A673 (cell line): Measurements from ENCODE around the gene ANTKMT. TPM values are rescaled to one million over a fixed set of nuclear protein-coding genes. Genes with fewer than 3 reads are reported as not detected.

Experiments used
- BruUV-seq: library from RNA; stranded (reverse); fragments of 400-500 nt; replicated peaks from 2 replicates; lab custom pipeline; 2021; lab: Mats Ljungman, UMichigan
- CTCF ChIA-PET: fragments of 300-600 bp; sonication (Branson Sonifier 250); formaldehyde crosslinking; loops from one replicate; lab custom pipeline; 2022; ENCODE audit warnings: antibody characterized with exemption; lab: Charles Lee
- POLR2A ChIA-PET: fragments of 300-600 bp; sonication (Branson Sonifier 250); formaldehyde crosslinking; loops from one replicate; lab custom pipeline; 2022; ENCODE audit warnings: antibody characterized with exemption; ENCODE audit not compliant: low non-redundant PET; lab: Charles Lee
- DNase-seq: peaks from one replicate; pipeline ENCODE4 v3.0.0-alpha.2; 2015; ENCODE audit warnings: low spot score
- H3K27ac ChIP-seq: fragments of 200-600 bp; sonication (generic); 2 replicates; pipeline ENCODE4 v1.5.1; 2016; ENCODE audit warnings: mixed run types, low read depth, mild to moderate bottlenecking, mixed read lengths, antibody characterized with exemption, low read length; ENCODE audit not compliant: poor library complexity, severe bottlenecking
- H3K27me3 ChIP-seq: fragments of 200-600 bp; sonication (generic); replicated peaks from 2 replicates; pipeline ENCODE4 v1.6.1; 2017; ENCODE audit warnings: mixed run types, low read depth, mild to moderate bottlenecking, mixed read lengths, antibody characterized with exemption, low read length; ENCODE audit not compliant: insufficient read depth, poor library complexity
- H3K36me3 ChIP-seq: fragments of 200-600 bp; sonication (generic); 2 replicates; pipeline ENCODE4 v1.6.1; 2016; ENCODE audit warnings: mixed run types, mild to moderate bottlenecking, mixed read lengths, antibody characterized with exemption, low read length; ENCODE audit not compliant: insufficient read depth, poor library complexity, severe bottlenecking
- H3K4me1 ChIP-seq: fragments of 200-600 bp; sonication (generic); 2 replicates; pipeline ENCODE4 v1.6.1; 2017; ENCODE audit warnings: mixed run types, mild to moderate bottlenecking, mixed read lengths, antibody characterized with exemption, low read length; ENCODE audit not compliant: insufficient read depth, poor library complexity, severe bottlenecking
- H3K4me3 ChIP-seq: fragments of 200-600 bp; sonication (generic); 2 replicates; pipeline ENCODE4 v1.5.1; 2016; ENCODE audit warnings: low read depth, mixed run types, mild to moderate bottlenecking, mixed read lengths, low read length; ENCODE audit not compliant: poor library complexity, severe bottlenecking
- H3K9me3 ChIP-seq: fragments of 200-600 bp; sonication (generic); 2 replicates; pipeline ENCODE4 v1.6.1; 2016; ENCODE audit warnings: mixed run types, low read depth, mild to moderate bottlenecking, mixed read lengths, antibody characterized with exemption, low read length; ENCODE audit not compliant: poor library complexity, severe bottlenecking
- CTCF ChIP-seq: fragments of 300-800, 200-600 bp; sonication (generic); conservative IDR thresholded peaks from 2 replicates; pipeline ENCODE4 v1.5.1; 2017; ENCODE audit warnings: low read depth, mild to moderate bottlenecking, antibody characterized with exemption, low read length, moderate library complexity, mixed read lengths
- EZH2 ChIP-seq: fragments of 200-600 bp; sonication (generic); IDR thresholded peaks from 2 replicates; pipeline ENCODE4 v1.6.1; 2017; ENCODE audit warnings: borderline replicate concordance, low read depth, mild to moderate bottlenecking, mixed read lengths, antibody characterized with exemption, low read length; ENCODE audit not compliant: poor library complexity, severe bottlenecking
- intact Hi-C: fragments of 100-400 bp; cut with micrococcal nuclease; formaldehyde crosslinking; loops from one replicate; pipeline ENCODE4 v1.10.0; 2022; ENCODE audit not compliant: unreplicated experiment
- total RNA-seq: library from RNA; stranded (reverse); gene quantifications from 2 replicates; pipeline ENCODE4 v1.2.3, GENCODE V29; 2021

ANTKMT gene
- total RNA-seq, 1 experiment from 2014 or later = 21.2 TPM

- intact Hi-C loops = no loop called here
- Histone ChIP-seq H3K9me3 (no peaks in the 10 kb centered on the region), H3K27ac (no peak overlapping the region), H3K4me3 (no peak overlapping the region), H3K27me3 (no peaks in the 10 kb centered on the region), H3K36me3 (no peaks in the 10 kb centered on the region), H3K4me1 (no peaks in the 10 kb centered on the region)
- no peak for DNase-seq
- ChIA-PET CTCF (no interaction called here), POLR2A (no interaction called here)
- no peak for TF ChIP-seq CTCF
- no peak for TF ChIP-seq EZH2
- no TSS peak for BruUV-seq
Observed at GRCh38 chr16:761625-762513, 40.9 kb downstream of the ANTKMT start.

- Histone ChIP-seq H3K4me3 (no peak overlapping the region), H3K9me3 (no peaks in the 10 kb centered on the region), H3K4me1 (no peaks in the 10 kb centered on the region), H3K27ac (no peak overlapping the region), H3K36me3 (no peaks in the 10 kb centered on the region), H3K27me3 (no peaks in the 10 kb centered on the region)
- DNase-seq = no peak
- POLR2A ChIA-PET = no interaction called here
- BruUV-seq = no TSS peak
- intact Hi-C loops = no loop called here
- CTCF ChIA-PET = no interaction called here
- TF ChIP-seq CTCF = no peak
- TF ChIP-seq EZH2 = no peak
Observed at GRCh38 chr16:762595-763268, 41.8 kb downstream of the ANTKMT start.

GRCh38 chr16:763369-764183 lies 42.6 kb downstream of the ANTKMT start:
- Histone ChIP-seq H3K27me3 (no peaks in the 10 kb centered on the region), H3K4me3 (no peak overlapping the region), H3K36me3 (no peaks in the 10 kb centered on the region), H3K27ac (no peak overlapping the region), H3K9me3 (no peaks in the 10 kb centered on the region), H3K4me1 (no peaks in the 10 kb centered on the region)
- ChIA-PET CTCF (no interaction called here), POLR2A (no interaction called here)
- intact Hi-C loops = no loop called here
- DNase-seq = no peak
- no peak for TF ChIP-seq EZH2
- TF ChIP-seq CTCF = no peak
- BruUV-seq = no TSS peak
